Body of pancreas (tissue), 4 donors: ENCODE measurements around the gene PCDH9. TPM values are rescaled to one million over a fixed set of nuclear protein-coding genes. Genes with fewer than 3 reads are reported as not detected.

Experiments used
- ATAC-seq: fragments of 150-250 bp; one replicate; pipeline ENCODE4 v1.9.1; 2016
- DNase-seq, 4 donors: peaks; one replicate each; pipeline ENCODE4 v3.0.0-alpha.2; 2019
- H3K27ac ChIP-seq, 4 donors: fragments of 200-600 bp; sonication (generic); 1 replicate in 3 of 4; 2 replicates in 1 of 4; pipeline versions ENCODE4 v1.5.1 to v1.6.1; 2016 to 2019; ENCODE audit warnings: mild to moderate bottlenecking in 1 of 4, mixed read lengths in 1 of 4, moderate library complexity in 1 of 4
- H3K27me3 ChIP-seq, 2 donors: fragments of 200-600 bp; sonication (generic); one replicate each; pipeline ENCODE4 v1.6.0; 2016; ENCODE audit warnings: mild to moderate bottlenecking in 1 of 2
- H3K36me3 ChIP-seq, 2 donors: fragments of 200-600 bp; sonication (generic); replicated peaks in 1 of 2; 2 replicates each; pipeline ENCODE4 v1.5.1; 2016; ENCODE audit warnings: low read depth in 2 of 2; ENCODE audit not compliant: insufficient read depth in 1 of 2
- H3K4me1 ChIP-seq: fragments of 200-600 bp; sonication (generic); one replicate; pipeline ENCODE4 v1.6.0; 2016
- H3K4me3 ChIP-seq, 2 donors: fragments of 200-600 bp; sonication (generic); 1 replicate in 1 of 2; 2 replicates in 1 of 2; pipeline ENCODE4 v1.5.1; 2016 to 2019
- H3K9me3 ChIP-seq, 3 donors: fragments of 200-600 bp; sonication (generic); 1 replicate in 2 of 3; 2 replicates in 1 of 3; pipeline ENCODE4 v1.5.1; 2016
- POLR2A ChIP-seq, 3 donors: fragments of 450-650 bp; IDR thresholded peaks; one replicate each; pipeline ENCODE4 v1.6.1; 2016; ENCODE audit warnings: antibody characterized with exemption in 3 of 3, mild to moderate bottlenecking in 2 of 3
- WGBS, 2 donors: methylation state at CpG; one replicate each; pipeline ENCODE4 v1.1.5; 2017; 5-methylcytosine and 5-hydroxymethylcytosine counted together
- intact Hi-C: fragments of 100-400 bp; cut with DNase I; formaldehyde crosslinking; loops from one replicate; pipeline ENCODE4 v1.15.1; 2023
- total RNA-seq, 2 donors: library from RNA; depleted of rRNA; stranded (reverse); fragments of >200 nt; gene quantifications; one replicate each; pipeline ENCODE4 v1.1.0, GENCODE V29; 2016
- TF ChIP-seq, protein P1 (sequence below), 7 experiments: fragments of 450-650 bp in 4 of 7; fragments of 200-600 bp in 3 of 7; sonication (generic) in 3 of 7; IDR thresholded peaks; one replicate each; pipeline ENCODE4 v1.5.1; 2016 to 2019; ENCODE audit warnings: antibody characterized with exemption in 7 of 7

PCDH9 gene
- total RNA-seq, 2 donors from 2014 or later, result 3.6 to 3.9 TPM

DNA sequence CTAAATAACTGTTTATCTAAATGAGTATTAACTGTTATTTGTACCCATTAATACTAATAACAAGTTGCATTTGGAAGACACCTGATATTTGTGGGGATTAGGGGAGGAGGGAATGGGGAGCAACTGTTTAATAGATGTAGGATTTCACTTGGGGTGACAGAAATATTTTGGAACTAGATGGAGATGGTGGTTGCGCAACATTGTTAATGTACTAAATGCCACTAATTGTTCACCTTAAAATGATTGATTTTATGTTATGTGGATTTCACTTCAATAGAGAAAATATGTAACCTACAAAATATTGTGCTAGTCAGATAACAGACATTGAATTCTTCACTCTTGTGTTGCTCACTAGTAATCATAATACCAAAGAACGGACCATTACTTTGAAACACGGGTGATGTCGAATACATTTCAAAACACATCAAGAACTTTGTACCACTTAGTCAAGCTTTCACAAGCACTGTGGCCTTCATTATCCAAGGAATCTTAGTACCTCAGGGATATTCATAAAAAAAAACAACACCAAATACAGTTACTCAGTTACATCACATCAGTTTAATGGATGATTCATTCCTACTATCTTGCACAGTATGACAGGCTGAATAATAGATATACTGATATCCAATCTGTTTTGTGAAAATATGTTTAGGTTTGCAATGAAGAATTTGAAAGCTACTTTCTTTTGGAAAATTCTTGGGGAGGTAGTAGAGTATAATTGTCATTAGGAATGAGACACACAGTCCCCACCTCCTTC, 721.8 kb downstream of the PCDH9 start:
- no peak overlapping the region for H3K4me3 ChIP-seq
- no peaks in the 10 kb centered on the region for H3K27me3 ChIP-seq
- H3K4me1 ChIP-seq, result no peaks in the 10 kb centered on the region
- no peaks in the 10 kb centered on the region for H3K36me3 ChIP-seq
- DNase-seq, result no peak
- no peaks in the 10 kb centered on the region for H3K9me3 ChIP-seq
- H3K27ac ChIP-seq, result no peak overlapping the region
- intact Hi-C loops, result no loop called here
- 69 to 97% methylated on average over 4 of the region's 4 CpGs for WGBS, 2 donors
- no peak for ATAC-seq
- no peak for TF ChIP-seq POLR2A (IDR thresholded peaks at IDR 0.05)
- TF ChIP-seq, protein P1, sequence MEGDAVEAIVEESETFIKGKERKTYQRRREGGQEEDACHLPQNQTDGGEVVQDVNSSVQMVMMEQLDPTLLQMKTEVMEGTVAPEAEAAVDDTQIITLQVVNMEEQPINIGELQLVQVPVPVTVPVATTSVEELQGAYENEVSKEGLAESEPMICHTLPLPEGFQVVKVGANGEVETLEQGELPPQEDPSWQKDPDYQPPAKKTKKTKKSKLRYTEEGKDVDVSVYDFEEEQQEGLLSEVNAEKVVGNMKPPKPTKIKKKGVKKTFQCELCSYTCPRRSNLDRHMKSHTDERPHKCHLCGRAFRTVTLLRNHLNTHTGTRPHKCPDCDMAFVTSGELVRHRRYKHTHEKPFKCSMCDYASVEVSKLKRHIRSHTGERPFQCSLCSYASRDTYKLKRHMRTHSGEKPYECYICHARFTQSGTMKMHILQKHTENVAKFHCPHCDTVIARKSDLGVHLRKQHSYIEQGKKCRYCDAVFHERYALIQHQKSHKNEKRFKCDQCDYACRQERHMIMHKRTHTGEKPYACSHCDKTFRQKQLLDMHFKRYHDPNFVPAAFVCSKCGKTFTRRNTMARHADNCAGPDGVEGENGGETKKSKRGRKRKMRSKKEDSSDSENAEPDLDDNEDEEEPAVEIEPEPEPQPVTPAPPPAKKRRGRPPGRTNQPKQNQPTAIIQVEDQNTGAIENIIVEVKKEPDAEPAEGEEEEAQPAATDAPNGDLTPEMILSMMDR (IDR thresholded peaks at IDR 0.05), result no peak

DNA sequence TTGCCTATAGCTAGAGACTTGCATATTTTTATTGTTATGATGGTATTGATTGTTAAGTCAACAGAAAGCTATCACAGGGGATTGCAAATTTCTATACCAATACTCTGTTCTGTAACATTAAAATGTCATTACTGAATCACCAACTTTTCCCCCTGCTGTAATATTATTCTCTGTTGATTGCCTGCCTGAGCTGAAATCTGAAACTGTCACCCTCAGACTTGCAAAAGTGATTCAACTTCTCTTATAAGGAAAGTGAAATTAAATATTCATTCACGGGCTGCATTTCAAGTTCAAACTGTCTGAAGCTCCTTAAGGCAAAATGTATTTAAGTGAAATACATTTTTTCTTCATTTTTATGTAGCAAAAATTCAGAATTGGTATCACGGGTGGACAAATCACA, 723.2 kb downstream of the PCDH9 start:
- Histone ChIP-seq H3K4me3 (no peak overlapping the region), H3K4me1 (no peaks in the 10 kb centered on the region), H3K36me3 (no peaks in the 10 kb centered on the region), H3K9me3 (no peaks in the 10 kb centered on the region), H3K27ac (no peak overlapping the region), H3K27me3 (no peaks in the 10 kb centered on the region)
- DNase-seq (no peak), ATAC-seq (no peak)
- intact Hi-C loops, result no loop called here
- TF ChIP-seq, protein P1 (IDR thresholded peaks at IDR 0.05), result no peak
- WGBS, 2 donors, result 63 to 72% methylated on average over 2 of the region's 2 CpGs

DNA sequence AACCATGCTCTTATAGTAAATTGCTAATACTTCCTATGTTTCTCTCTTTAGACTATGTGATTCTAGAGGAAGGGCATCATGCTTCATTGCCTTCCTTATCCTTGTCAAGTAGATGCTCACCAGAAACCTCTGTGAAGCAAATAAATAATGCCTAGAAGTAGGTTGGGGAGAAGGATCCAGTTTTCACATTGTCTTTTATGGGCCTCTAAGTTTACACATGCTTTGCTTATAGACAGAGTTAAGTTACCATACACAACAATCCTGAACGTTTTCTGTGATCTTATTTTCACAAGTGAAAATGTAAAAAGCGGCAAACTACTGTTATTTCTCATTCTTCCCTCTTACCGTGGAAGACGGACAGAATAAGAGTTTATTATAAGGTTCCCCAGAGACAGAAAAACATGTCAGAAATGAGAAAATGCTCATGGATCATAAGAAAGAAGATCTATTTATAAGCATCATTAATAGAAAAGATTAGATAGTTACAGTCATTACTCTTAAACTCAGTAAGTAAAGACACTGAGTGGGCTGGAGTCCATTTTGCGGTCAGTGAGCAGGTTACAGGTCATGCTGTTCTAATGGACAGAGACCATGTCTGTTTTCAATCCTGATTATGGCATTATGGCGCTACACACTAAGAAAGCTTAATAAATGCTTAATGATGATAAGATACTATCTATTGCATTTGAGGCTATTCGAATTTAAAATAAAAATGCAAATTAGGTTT, 723.9 kb downstream of the PCDH9 start:
- ATAC-seq (no peak), DNase-seq (no peak)
- intact Hi-C loops, result no loop called here
- Histone ChIP-seq H3K9me3 (no peaks in the 10 kb centered on the region), H3K27ac (no peak overlapping the region), H3K4me3 (no peak overlapping the region), H3K4me1 (no peaks in the 10 kb centered on the region), H3K27me3 (no peaks in the 10 kb centered on the region), H3K36me3 (no peaks in the 10 kb centered on the region)
- WGBS, 2 donors, result 72 to 77% methylated on average over 7 of the region's 7 CpGs
- TF ChIP-seq, protein P1 (IDR thresholded peaks at IDR 0.05), result no peak
- no peak for TF ChIP-seq POLR2A (IDR thresholded peaks at IDR 0.05)

DNA sequence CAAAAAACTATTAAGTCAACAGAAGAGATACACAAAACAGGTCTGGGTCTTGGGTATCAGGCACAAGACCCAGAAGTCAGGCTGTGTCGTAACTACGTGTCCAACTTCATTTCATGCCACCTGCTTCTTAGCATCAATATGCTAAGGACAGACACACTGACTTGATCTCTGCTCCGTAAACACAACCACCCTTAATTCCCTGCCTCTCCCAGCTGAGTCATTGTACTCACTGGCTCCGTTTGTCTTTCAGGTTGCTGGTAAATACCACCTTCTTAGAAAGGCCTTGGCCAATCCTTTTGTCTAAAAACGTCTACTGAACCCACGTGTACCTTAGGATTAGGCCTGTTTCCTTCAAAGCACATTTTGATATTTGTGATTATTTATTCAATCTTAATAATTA, 726.2 kb downstream of the PCDH9 start:
- H3K4me1 ChIP-seq, result no peaks in the 10 kb centered on the region
- 57 to 61% methylated on average over 6 of the region's 6 CpGs for WGBS, 2 donors
- intact Hi-C loops, result no loop called here

More for the DNA sequence above, 726.2 kb downstream of the PCDH9 start:
- Histone ChIP-seq H3K9me3 (no peaks in the 10 kb centered on the region), H3K4me3 (no peak overlapping the region), H3K36me3 (no peaks in the 10 kb centered on the region), H3K27ac (no peak overlapping the region), H3K27me3 (no peaks in the 10 kb centered on the region)
- ATAC-seq (no peak), DNase-seq (no peak)
- TF ChIP-seq, protein P1 (IDR thresholded peaks at IDR 0.05), result no peak
- no peak for TF ChIP-seq POLR2A (IDR thresholded peaks at IDR 0.05)
